Activated CD4-positive, alpha-beta T cell treated with anti-CD3 and anti-CD28 coated beads for 4 hours (primary cell): ENCODE results near the gene MRGPRG.

Experiments used
- DNase-seq, 2 donors: peaks; one replicate each; pipeline ENCODE4 v3.0.0-alpha.2; 2020

The MRGPRG gene

DNA sequence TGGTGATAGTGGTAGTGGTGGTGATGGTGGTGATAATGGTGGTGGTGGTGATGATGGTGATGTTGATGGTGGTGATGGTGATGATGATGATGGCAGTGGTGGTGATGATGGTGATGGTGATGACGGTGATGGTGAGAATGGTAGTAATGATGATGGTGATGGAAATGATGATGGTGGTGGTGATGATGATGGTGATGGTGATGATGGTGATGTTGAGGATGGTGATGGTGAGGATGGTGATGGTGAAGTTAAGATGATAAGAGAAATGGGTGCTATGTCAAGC lies 11.8 kb downstream of the MRGPRG start:
- DNase-seq = no peak

DNA sequence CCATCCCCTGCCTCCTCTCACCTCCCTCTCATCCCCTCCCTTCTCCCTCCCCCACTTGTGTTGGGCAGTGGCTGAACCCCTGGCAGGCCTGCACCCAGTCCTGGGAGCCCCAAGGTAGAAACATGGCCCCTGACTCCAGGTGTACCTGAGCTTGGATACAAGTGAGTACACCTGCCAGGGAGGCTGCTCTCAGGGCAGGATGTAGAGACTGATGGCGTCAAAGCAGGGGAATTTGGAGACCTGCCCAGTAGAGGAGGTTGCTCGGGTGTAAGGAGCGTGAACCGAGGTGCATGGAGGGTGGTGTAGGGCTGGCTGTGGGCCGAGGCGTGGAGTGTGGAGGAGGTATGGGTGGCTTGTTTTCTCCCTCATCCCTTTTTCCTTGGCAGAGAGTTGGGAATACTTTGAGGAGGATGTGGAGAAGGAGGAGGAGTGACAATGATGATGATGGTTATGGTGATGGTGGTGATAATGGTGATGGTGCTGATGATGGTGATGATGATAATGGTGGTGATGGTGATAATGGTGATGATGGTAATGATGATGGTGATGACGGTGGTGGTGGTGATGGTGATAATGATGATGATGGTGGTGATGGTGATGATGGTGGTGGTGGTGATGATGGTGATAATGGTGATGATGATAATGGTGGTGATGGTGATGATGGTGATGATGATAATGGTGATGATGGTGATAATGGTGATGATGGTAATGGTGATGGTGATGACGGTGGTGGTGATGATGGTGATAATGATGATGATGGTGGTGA lies 12.3 kb downstream of the MRGPRG start:
- DNase-seq = no peak

GRCh38 chr11:3205261-3206155 lies 13.1 kb downstream of the MRGPRG start:
- no peak for DNase-seq

DNA sequence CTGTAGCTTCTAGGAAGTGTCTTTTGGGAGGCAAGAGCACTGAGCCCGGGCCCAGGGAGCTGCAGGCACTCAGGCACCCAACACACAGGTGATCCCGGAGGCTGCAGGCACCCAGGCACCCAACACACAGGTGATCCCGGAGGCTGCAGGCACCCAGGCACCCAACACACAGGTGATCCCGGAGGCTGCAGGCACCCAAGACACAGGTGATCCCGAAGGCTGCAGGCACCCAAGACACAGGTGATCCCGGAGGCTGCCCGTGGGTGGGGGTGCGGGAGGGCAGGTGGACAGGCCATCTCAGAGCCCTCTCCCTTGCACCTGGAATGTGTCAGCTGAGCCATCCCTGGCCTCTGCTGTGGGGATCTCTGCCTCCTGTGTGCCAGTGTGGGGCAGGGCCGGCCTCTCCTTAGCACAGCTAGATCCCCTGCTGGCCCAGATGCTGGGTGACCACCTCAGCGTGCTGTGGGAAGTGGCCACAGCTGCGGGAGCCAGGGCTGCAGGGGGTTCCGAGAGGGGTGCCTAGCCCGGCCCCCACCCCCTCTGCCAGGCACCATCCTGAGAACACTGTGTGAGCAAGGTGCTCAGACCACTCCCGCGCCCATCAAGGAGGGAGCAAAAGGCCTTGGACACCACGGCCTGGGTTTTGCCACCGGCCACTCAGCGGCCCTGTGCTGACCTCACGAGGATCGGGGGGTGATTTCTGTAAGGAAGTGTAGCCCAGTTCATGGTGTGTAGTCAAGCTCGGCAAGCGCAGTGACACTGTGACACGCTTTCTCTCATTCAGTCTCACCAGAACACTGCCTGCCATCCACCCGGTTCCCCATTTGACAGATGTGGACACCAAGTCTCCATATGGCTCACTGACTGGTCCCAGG lies 14.2 kb downstream of the MRGPRG start:
- DNase-seq = no peak

DNA sequence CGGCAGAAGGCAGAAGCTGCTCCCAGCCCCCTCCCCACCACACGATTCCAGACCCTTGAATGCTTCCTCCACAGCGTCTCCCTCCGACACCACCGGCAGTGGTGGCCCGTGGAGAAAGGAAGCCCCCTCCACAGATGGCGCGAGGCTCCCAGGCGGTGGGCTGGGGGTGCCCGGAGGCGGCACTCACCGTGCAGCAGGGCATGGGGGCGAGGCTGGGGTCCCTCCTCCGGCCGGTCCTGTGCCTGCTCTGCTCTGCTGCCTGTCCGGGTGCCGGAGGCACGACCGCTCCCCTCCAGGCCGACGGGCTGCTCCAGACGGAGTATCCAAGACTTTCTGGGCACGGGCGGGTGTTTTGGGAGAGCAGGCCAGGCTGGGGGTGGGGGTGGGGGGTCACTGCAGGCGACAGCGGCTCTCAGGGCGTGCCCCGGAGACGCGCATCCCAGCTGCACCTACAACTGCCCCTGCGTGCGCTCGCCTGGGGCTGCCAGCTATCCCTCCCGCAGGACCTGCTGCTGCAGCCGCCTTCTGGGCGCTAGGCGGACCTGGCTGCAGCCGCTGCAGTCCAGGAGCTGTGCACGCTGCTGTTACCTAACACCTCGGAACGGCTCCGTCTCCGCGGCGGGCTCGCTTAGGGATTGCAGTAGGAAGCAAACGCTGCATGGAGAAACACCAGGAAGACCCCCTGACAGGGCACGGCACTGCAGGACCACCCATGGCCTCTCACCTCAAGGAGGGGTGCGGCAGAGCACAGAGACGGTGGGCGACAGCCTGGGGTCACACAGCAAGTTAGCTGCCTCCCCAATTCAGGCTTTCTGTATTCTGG lies 15.2 kb downstream of the MRGPRG start:
- DNase-seq = no peak

DNA sequence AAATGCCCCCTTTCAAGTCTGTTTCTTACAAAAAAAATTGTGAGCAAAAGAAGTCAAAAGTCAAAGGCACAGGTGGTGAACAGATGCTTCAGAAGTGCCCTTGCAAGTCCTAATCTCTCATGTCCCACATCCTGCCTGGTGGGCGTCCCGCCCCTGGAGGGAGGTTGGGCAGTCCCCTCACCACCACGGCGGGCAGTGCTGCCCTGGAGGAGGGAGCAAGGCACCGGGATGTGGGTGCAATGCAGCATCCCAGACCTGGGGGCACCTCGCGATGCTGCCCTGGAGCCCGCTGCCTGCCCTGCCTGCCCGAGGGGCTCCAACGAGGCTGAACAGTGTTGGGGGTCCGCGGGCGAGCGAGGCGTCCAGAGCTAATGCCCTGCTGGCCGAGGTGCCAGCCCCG lies 15.9 kb downstream of the MRGPRG start:
- no peak for DNase-seq

DNA sequence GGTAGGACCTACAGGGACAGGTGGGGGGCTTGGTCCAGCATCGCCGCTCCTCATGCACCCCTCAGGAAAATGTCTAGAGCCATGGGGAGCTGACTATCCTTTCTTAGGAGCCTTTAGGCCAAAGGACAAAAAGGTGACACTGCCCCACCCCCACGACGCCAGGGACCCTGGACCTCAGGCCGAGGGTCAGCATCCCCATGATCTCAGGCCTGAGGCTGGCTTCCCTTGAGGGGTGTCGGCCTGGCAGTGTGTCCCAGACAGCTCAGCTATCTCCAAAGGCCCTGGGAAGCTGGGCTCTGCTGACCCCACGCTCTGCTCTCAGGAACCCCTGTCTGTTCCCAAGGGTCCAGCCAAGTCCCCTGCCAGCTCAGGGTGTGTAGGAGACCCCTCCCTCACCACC lies 16.3 kb downstream of the MRGPRG start:
- DNase-seq = no peak

DNA sequence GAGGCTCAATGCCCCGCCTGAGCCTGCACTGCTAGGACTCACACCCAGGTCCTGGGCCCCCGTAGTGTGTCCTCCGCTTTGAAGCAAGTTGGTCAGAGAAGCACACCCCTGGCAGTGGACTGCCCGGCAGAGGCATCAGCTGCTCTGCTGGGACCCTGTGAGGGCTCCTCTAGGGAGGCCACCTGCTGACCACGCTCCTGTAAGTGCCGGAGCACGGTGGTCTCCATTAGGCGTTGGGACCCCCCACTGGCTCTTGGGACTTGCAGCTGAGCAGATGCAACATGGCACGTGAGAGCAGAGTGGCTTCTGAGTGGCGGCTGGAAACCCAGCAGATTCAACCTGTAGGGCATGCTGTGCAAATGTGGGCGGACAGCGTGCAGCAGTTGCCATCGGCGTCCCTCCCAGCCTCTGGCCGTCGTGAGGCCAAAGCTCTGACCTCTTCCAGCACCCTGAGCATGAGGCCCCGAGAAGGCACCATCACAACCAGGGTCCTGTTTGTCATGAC lies 16.9 kb downstream of the MRGPRG start:
- no peak for DNase-seq

DNA sequence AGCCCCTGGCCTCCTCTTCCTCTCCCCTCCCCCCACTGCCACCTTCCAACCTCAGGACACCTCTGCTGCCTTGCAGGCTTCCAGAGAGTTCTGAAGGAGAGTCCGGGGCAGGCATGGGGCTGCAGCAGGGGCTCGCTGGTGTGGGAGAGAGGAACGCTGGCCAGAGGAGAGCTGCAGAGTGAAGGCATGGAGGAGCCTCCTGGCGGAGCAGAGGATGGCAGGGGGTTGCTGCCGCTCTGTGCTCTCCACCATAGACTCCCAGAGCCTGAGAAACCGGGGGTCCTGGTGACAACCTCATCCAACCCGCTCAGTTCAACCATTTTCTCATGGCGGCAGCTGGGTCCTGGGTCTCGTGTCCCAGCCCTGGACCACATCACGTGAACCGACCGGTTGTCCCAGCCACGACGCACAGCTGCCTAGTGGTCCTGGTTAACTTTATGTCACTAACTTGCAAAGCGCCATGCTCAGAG lies 17.5 kb downstream of the MRGPRG start:
- no peak for DNase-seq

DNA sequence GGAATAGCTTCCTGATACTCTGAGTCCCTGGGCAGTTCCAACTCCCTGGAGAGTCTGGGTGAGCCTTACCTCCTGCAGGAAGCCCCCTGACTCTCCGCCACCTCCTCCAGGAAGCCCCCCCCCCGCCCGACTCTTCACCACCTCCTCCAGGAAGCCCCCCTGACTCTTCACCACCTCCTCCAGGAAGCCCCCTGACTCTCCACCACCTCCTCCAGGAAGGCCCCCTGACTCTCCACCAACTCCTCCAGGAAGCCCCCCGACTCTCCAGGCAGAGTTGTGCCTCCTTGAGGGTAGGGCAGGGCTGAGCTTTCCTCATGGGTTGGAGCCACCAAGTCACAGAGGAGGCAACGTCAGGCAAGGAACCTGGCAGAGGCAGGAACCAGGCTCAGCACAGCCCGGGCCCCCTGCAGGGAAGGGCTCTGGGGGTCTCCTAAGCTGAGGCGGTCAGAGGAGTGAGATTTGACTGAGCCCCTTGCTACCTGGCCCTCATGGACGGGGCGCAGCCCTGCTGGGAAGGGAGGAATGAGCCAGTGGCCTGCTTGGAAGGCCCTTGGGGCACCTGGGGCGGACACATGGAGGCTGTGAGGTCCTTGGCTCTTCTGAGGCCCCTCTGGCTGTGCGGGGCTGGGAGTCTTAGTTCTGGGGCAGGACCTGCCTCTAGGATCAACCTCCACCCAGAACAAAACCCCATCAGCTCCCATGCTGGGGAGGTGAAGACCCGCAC lies 18.1 kb downstream of the MRGPRG start:
- no peak for DNase-seq

DNA sequence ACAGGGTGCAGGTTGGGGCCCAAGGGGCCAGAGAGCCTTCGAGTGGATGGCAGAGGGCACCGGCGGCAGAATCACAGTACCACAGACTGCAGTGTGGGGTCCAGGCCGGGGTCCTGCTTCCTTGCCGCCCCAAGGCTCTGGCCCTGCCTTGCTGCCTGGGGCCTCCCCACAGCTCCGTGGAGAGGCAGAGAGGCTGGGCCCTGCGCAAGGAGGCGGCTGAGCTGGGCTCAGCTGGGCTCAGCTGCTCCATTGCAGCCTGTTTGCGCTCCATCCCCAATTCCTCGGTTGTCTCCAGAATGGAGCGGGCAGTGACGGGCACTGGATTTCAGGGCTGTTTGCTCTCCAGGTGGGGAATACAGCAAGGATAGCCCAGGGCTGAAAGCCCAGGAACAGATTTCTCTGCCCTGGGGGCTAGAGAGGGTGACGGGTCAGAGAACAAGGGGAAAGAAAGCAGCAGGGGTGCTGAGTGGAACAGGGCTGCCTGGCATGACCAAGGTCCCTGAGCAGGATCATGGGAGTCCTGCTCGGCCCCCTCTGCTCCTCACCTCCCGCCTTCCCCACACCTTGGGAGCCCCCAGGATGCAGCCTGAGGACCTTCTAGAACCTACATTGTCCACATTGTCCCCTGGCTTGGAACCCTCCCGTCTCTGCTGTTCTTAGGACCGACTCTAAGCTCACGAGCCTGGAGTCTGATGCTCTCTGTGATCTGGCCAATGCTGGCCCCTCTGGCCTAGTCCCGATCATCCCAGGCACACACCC lies 18.9 kb downstream of the MRGPRG start:
- DNase-seq = no peak

DNA sequence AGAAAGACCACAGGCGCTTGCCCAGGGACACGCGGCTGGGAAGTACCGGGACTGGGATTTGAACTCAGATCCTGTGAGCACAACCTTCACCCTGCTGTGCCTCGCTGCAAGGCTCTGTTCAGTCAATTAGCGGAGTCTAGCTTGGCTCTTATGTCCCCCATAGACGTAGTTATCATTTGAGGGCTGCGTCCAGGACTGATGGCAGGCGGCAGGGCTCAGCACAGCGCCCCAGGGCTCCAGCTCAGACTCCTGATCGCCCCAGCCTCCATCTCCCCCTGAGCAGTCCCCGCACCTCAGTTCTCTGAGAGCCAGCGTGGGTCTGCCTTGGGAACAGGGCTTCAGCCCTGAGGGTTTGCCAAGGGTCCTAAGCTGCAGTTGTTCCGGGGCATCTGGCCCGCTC lies 19.8 kb downstream of the MRGPRG start:
- DNase-seq = no peak

GRCh38 chr11:3197878-3198528 lies 20.6 kb downstream of the MRGPRG start:
- DNase-seq = no peak

DNA sequence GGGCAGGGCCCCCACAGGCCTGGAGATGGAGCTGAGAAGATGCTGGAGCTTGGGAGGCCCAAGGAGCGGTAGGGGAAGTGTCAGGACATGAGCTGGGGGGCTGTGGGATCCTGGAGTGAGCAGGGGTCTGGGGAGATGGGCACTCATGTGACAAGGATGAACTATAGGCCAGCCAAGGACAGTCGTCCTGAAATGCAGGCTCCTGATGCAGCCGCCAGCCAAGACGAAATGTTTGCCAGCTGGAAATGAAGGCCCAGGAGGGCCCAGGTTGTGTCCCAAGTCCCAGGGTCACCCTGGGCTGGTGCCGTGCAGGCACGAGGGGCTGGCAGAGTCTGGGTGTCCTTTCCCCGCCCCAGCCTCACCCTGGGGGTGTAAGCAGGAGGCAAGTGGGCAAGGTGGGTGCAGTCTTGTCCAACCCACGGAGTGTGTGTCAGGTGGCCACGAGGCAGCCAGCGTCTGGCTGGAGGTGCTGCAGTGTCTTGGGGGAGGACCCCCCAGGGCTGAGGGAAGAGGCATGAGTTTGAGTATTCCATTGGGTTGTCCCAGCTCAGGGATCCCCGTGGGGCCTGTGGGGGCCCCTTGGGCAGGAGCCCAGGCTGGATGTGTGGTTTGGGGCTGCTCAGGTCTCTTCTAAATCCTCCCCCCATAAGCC lies 21.4 kb downstream of the MRGPRG start:
- DNase-seq = no peak

- DNase-seq = no peak
These were observed 22.2 kb downstream of the MRGPRG start for GRCh38 chr11:3196161-3197043.

DNA sequence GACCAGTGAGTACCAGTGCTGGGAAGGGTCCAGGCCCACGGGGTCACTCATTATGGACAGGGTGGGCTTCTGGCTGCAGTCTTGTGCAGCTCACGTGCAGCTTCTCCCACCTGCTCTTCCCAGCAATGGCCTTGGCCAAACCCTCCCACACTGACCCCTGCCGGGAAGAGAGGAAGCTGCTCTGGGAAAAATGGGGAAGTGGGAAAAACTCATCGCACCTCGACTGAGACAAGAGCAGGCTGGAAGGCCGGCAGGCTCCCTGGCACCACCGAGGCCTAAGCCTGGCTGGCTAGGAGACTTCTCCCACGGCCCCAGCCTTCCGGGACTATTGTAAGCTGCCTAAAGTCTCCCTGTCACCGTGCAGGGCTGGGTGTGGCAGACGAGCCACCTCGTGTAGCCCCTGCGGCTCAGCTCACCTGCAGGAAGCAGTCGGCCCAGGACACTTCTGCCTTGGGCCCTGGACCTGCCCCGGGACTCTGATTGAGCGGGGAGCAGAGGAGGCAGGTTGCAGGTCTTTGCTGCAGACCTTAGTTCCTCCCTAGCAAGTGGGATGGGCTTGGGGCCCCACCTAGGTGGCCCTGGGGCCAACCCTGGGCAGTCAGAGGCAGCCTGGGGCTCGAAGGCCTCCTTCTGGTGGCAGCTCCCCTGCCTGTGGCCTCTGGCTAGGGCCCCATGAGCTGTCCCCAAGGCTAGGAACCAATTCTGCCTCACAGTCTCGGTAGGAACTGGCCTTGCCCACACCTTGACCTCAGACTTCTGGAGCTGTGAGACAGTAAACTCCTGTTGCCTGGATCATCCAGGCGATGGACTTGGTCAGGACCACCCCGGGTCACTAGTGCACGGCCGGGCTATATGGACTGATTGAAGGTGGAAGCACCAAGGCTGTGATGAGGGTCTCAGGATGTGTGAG lies 23.1 kb downstream of the MRGPRG start:
- no peak for DNase-seq
